ENCODE data around the gene CYP3A5. TPM values are rescaled to one million over a fixed set of nuclear protein-coding genes. Genes with fewer than 3 reads are reported as not detected.

Gene CYP3A5
- total and polyA plus RNA-seq, 11 donors = 0.06 to 0.52 (median 0.23) TPM; not detected in 6

GRCh38 chr7:99719996-99720769 is 40.4 kb upstream of the CYP3A5 start:
- no peaks in the 10 kb centered on the region for H3K4me1 ChIP-seq
- H3K36me3 ChIP-seq = no peaks in the 10 kb centered on the region
- WGBS, 4 donors = 58 to 70% (median 66%) methylated on average over 4 of the region's 4 CpGs
- no peak overlapping the region for H3K4me3 ChIP-seq
- no peak for ATAC-seq
- H3K27me3 ChIP-seq = no peaks in the 10 kb centered on the region
- no peak overlapping the region for H3K27ac ChIP-seq
- intact Hi-C loops (cut with DNase I) = no loop called here
- H3K9me3 ChIP-seq = peaks cover 0 to 12% (median 0%) of the 10 kb centered on the region in 12 donors
- no peak for TF ChIP-seq CTCF (IDR thresholded peaks at IDR 0.05)
- no peak for TF ChIP-seq POLR2A (IDR thresholded peaks at IDR 0.05)
- no peak for DNase-seq

- no peak for ATAC-seq
- H3K4me1 ChIP-seq = no peaks in the 10 kb centered on the region
- H3K27ac ChIP-seq = no peak overlapping the region
- H3K27me3 ChIP-seq = no peaks in the 10 kb centered on the region
- TF ChIP-seq POLR2A (IDR thresholded peaks at IDR 0.05) (no peak), CTCF (IDR thresholded peaks at IDR 0.05) (no peak)
- no peak for DNase-seq
- intact Hi-C loops (cut with DNase I) = no loop called here
- 68 to 75% (median 70%) methylated on average over 3 of the region's 3 CpGs for WGBS, 4 donors
- peaks cover 0 to 3% (median 0%) of the 10 kb centered on the region in 9 donors for H3K36me3 ChIP-seq
- H3K9me3 ChIP-seq = peaks cover 0 to 12% (median 0%) of the 10 kb centered on the region in 12 donors
- no peak overlapping the region for H3K4me3 ChIP-seq
Measured at GRCh38 chr7:99713995-99714570, 34.3 kb upstream of the CYP3A5 start.

- ATAC-seq = no peak
- 73 to 92% (median 75%) methylated on average over 2 of the region's 2 CpGs for WGBS, 4 donors
Measured at GRCh38 chr7:99709838-99710578, 30.2 kb upstream of the CYP3A5 start.

More at GRCh38 chr7:99709838-99710578, 30.2 kb upstream of the CYP3A5 start:
- Histone ChIP-seq H3K4me1 (no peaks in the 10 kb centered on the region), H3K36me3 (peaks cover 0 to 14% (median 0%) of the 10 kb centered on the region in 9 donors), H3K9me3 (peaks cover 0 to 35% (median 10%) of the 10 kb centered on the region in 12 donors), H3K27me3 (no peaks in the 10 kb centered on the region), H3K27ac (no peak overlapping the region), H3K4me3 (no peak overlapping the region)
- intact Hi-C loops (cut with DNase I) = no loop called here
- no peak for DNase-seq
- TF ChIP-seq CTCF (IDR thresholded peaks at IDR 0.05) = no peak
- no peak for TF ChIP-seq POLR2A (IDR thresholded peaks at IDR 0.05)
